Measurements from ENCODE around the gene B3GALT6.

DNA sequence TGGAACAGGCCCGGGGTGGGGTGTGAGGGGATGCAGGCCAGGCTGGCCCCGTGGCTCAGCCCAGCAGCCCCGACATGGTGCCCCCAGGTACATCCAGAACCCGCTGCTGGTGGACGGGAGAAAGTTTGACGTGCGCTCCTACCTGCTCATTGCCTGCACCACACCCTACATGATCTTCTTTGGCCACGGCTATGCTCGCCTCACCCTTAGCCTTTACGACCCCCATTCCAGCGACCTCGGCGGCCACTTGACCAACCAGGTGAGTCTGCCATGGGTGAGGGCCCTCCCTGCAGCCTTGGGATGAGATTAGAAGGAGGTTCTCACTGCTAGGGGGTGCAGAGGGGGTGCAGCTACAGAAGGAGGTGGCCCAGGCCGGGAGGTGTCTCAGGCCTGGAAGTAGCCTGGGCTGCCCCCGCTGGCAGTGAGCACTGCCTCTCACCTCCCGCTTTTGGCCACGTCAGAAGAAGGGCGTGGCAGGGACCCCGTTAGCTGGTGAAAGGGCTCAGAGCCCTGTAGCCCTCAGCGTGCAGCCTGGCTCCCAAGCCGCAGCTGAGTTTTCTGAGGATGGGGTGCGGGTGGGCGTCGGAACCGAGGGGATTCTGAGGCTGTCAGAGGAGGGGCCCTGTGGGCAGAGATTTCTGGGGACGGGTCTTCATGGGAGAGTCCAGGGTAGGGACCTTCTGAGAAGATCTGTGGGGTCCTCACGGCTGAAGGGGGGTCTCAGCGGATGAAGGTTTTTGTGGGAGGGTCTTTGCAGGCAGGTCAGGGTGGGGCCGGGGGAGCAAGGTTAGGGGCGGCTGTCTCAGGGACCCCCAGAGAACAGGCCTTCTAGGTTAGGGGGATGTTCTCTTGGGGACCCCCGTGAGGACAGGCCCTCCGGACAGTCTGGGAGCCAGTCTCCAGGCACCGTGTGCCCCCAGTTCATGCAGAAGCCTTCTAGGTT is 47.9 kb upstream of the B3GALT6 start:
- TF ChIP-seq POLR2A (IDR thresholded peaks at IDR 0.05) (no peak), CTCF (IDR thresholded peaks at IDR 0.05) (no peak), POLR2AphosphoS5 (IDR thresholded peaks at IDR 0.05) (no peak), EP300 (IDR thresholded peaks at IDR 0.05) (no peak)

Data from gastroesophageal sphincter (tissue), 3 donors.